ENCODE results near the gene NRK.

GRCh38 chrX:105972690-105973386, 150.5 kb downstream of the NRK start:
- TF ChIP-seq CTCF (IDR thresholded peaks at IDR 0.05; ENCODE audit: low read depth, low read length) (no peak), POLR2A (IDR thresholded peaks at IDR 0.05; ENCODE audit: extremely low read depth, insufficient read length) (no peak), MYC (IDR thresholded peaks at IDR 0.05; ENCODE audit: low read depth, low read length) (no peak)

Measured in NB4 (cell line).